ENCODE measurements around the gene GTF2IRD1.

GRCh38 chr7:74615933-74616780 is 162.5 kb downstream of the GTF2IRD1 start:
- TF ChIP-seq CTCF (conservative IDR thresholded peaks at IDR 0.05 in 1 of 2, IDR thresholded peaks at IDR 0.05 in 1 of 2; ENCODE audit: low read depth in 1 of 2, low read length in 2 of 2) (no peak), EZH2 (IDR thresholded peaks at IDR 0.05; ENCODE audit: low read length, missing control alignments) (no peak)
